Astrocyte (in vitro differentiated cells and primary cell): ENCODE data around the gene ATXN10.

Experiments
- EZH2 ChIP-seq: IDR thresholded peaks from 2 replicates; pipeline ENCODE4 v1.6.1; 2012; ENCODE audit warnings: mild to moderate bottlenecking, low read length, inconsistent platforms; ENCODE audit not compliant: insufficient read depth
- TF ChIP-seq, protein P1 (sequence below): IDR thresholded peaks from 2 replicates; pipeline ENCODE4 v1.5.1; 2011; ENCODE audit warnings: low read depth, mild to moderate bottlenecking, inconsistent platforms, low read length, moderate library complexity; ENCODE audit not compliant: insufficient read depth

GRCh38 chr22:45744442-45744841, 72.8 kb downstream of the ATXN10 start:
- TF ChIP-seq, protein P1, sequence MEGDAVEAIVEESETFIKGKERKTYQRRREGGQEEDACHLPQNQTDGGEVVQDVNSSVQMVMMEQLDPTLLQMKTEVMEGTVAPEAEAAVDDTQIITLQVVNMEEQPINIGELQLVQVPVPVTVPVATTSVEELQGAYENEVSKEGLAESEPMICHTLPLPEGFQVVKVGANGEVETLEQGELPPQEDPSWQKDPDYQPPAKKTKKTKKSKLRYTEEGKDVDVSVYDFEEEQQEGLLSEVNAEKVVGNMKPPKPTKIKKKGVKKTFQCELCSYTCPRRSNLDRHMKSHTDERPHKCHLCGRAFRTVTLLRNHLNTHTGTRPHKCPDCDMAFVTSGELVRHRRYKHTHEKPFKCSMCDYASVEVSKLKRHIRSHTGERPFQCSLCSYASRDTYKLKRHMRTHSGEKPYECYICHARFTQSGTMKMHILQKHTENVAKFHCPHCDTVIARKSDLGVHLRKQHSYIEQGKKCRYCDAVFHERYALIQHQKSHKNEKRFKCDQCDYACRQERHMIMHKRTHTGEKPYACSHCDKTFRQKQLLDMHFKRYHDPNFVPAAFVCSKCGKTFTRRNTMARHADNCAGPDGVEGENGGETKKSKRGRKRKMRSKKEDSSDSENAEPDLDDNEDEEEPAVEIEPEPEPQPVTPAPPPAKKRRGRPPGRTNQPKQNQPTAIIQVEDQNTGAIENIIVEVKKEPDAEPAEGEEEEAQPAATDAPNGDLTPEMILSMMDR: no peak
- no peak for TF ChIP-seq EZH2
